SK-N-SH treated with all-trans-retinoic acid at 6 μM for 48 hours (cell line): ENCODE measurements around the gene EML4.
"Not testable (repeated sequence)": the region's sequence is repeated elsewhere in the genome, so short reads cannot be mapped to it uniquely, and the experiment has no call there.

Experiments used
- ATAC-seq: fragments of 200-7000 bp; cut with Tn5 transposase; 3 replicates; pipeline ENCODE4 v1.9.1; 2020; ENCODE audit warnings: mild to moderate bottlenecking, moderate library complexity
- ARNTL ChIP-seq: fragments of 450-650 bp; formaldehyde crosslinking; IDR thresholded peaks from 2 replicates; pipeline ENCODE4 v1.5.0; 2020; ENCODE audit warnings: low read depth, mild to moderate bottlenecking, moderate library complexity, borderline replicate concordance
- BACH2 ChIP-seq: fragments of 250-450 bp; sonication (Bioruptor Pico); IDR thresholded peaks from 2 replicates; pipeline ENCODE4 v1.9.0; 2021; ENCODE audit warnings: mild to moderate bottlenecking, borderline replicate concordance
- CSDC2 ChIP-seq: fragments of 250-450 bp; sonication (Bioruptor Pico); IDR thresholded peaks from 2 replicates; pipeline ENCODE4 v1.5.0; 2020; ENCODE audit warnings: mild to moderate bottlenecking, moderate library complexity
- ESRRG ChIP-seq: fragments of 250-450 bp; sonication (Bioruptor Pico); IDR thresholded peaks from 2 replicates; pipeline ENCODE4 v1.6.1; 2021; ENCODE audit warnings: mild to moderate bottlenecking
- GLIS3 ChIP-seq: fragments of 250-450 bp; sonication (Bioruptor Pico); IDR thresholded peaks from 2 replicates; pipeline ENCODE4 v1.5.0; 2020; ENCODE audit warnings: mild to moderate bottlenecking, moderate library complexity
- ISL1 ChIP-seq: fragments of 250-450 bp; sonication (Bioruptor Pico); IDR thresholded peaks from 2 replicates; pipeline ENCODE4 v2.1.2; 2022; ENCODE audit warnings: mild to moderate bottlenecking, moderate library complexity
- OSR1 ChIP-seq: fragments of 250-450 bp; sonication (Bioruptor Pico); IDR thresholded peaks from 2 replicates; pipeline ENCODE4 v1.8.0; 2022; ENCODE audit warnings: moderate library complexity, mild to moderate bottlenecking, inconsistent platforms
- PPARA ChIP-seq: fragments of 250-450 bp; sonication (Bioruptor Pico); IDR thresholded peaks from 2 replicates; pipeline ENCODE4 v1.5.0; 2020; ENCODE audit warnings: mild to moderate bottlenecking, borderline replicate concordance
- RARB ChIP-seq: fragments of 250-450 bp; sonication (Bioruptor Pico); IDR thresholded peaks from 2 replicates; pipeline ENCODE4 v1.8.0; 2021; ENCODE audit warnings: mild to moderate bottlenecking, moderate library complexity
- SNAI2 ChIP-seq: fragments of 250-450 bp; sonication (Bioruptor Pico); IDR thresholded peaks from 2 replicates; pipeline ENCODE4 v1.5.0; 2020; ENCODE audit warnings: mild to moderate bottlenecking, moderate library complexity
- TCF4 ChIP-seq: fragments of 250-450 bp; sonication (Bioruptor Pico); IDR thresholded peaks from 2 replicates; pipeline ENCODE4 v1.8.0; 2021; ENCODE audit warnings: mild to moderate bottlenecking, moderate library complexity, borderline replicate concordance
- TOX ChIP-seq: fragments of 250-450 bp; sonication (Bioruptor Pico); IDR thresholded peaks from 2 replicates; pipeline ENCODE4 v1.8.0; 2021; ENCODE audit warnings: mild to moderate bottlenecking, moderate library complexity, borderline replicate concordance
- ZC3H10 ChIP-seq: fragments of 250-450 bp; sonication (Bioruptor Pico); IDR thresholded peaks from 2 replicates; pipeline ENCODE4 v1.5.1; 2021; ENCODE audit warnings: mild to moderate bottlenecking, moderate library complexity
- ZFP3 ChIP-seq: fragments of 250-450 bp; sonication (Bioruptor Pico); IDR thresholded peaks from 2 replicates; pipeline ENCODE4 v1.5.0; 2020; ENCODE audit warnings: mild to moderate bottlenecking, moderate library complexity
- ZFP30 ChIP-seq: fragments of 450-650 bp; formaldehyde crosslinking; IDR thresholded peaks from 2 replicates; pipeline ENCODE4 v1.5.0; 2022; ENCODE audit warnings: mild to moderate bottlenecking, moderate library complexity
- ZNF70 ChIP-seq: fragments of 450-650 bp; formaldehyde crosslinking; IDR thresholded peaks from 2 replicates; pipeline ENCODE4 v1.5.0; 2020; ENCODE audit warnings: mild to moderate bottlenecking, moderate library complexity
- TF ChIP-seq, protein P1 (sequence below): fragments of 250-450 bp; sonication (Bioruptor Pico); IDR thresholded peaks from 2 replicates; pipeline ENCODE4 v1.8.0; 2021; ENCODE audit warnings: low read depth, mild to moderate bottlenecking, moderate library complexity, borderline replicate concordance
- TF ChIP-seq, protein P2 (sequence below): fragments of 250-450 bp; sonication (Bioruptor Pico); IDR thresholded peaks from 2 replicates; pipeline ENCODE4 v1.5.1; 2021; ENCODE audit warnings: mild to moderate bottlenecking, moderate library complexity
- TF ChIP-seq, protein P3 (sequence below): fragments of 250-450 bp; sonication (Bioruptor Pico); IDR thresholded peaks from 2 replicates; pipeline ENCODE4 v1.5.1; 2020; ENCODE audit warnings: low read depth, mild to moderate bottlenecking, moderate library complexity
- TF ChIP-seq, protein P4 (sequence below): fragments of 250-450 bp; sonication (Bioruptor Pico); IDR thresholded peaks from 2 replicates; pipeline ENCODE4 v1.5.0; 2020; ENCODE audit warnings: mild to moderate bottlenecking, moderate library complexity

The EML4 gene

DNA sequence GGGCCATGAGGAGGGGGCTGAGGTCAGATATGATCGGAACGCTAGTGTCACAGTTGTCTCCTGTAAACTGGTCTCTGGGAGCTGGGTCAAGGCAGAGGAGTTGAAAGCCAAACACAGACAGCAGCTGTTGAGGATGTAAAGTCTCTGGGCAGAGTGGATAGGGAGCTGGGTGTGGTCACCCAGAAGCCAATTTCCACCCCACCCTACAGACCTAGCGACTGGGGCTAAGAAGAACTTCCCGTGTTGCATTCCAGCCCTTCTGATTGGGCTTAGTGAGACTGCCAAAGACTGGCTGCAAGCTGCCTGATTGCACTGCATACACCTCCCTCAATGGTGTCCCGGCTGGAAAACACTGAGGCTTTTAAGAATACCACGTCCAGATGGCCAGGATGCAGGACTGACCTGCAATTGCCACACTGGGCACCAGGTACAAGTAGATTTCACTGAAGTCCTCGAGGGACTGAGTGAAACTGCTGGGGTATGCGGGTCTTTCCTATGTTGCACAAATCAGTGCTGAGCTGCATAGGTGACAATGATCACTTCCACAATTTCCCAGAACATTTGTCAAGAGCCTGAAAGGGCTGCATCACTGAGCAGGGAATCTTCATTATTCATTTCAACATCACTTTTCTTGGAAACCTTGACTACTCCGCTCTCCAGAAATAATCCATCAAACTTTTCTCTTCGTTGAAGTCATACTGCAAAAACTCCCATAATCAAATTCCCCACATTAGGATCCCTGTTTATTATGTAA, 43.1 kb upstream of the EML4 start:
- TF ChIP-seq, protein P1, sequence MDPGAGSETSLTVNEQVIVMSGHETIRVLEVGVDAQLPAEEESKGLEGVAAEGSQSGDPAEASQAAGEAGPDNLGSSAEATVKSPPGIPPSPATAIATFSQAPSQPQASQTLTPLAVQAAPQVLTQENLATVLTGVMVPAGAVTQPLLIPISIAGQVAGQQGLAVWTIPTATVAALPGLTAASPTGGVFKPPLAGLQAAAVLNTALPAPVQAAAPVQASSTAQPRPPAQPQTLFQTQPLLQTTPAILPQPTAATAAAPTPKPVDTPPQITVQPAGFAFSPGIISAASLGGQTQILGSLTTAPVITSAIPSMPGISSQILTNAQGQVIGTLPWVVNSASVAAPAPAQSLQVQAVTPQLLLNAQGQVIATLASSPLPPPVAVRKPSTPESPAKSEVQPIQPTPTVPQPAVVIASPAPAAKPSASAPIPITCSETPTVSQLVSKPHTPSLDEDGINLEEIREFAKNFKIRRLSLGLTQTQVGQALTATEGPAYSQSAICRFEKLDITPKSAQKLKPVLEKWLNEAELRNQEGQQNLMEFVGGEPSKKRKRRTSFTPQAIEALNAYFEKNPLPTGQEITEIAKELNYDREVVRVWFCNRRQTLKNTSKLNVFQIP (CRISPR knock-in tag) = no peak
- TF ChIP-seq ZFP3 (no peak), BACH2 (CRISPR knock-in tag) (no peak), ARNTL (CRISPR knock-in tag) (no peak), OSR1 (no peak), ESRRG (CRISPR knock-in tag) (no peak), ISL1 (peak; percentile 93), CSDC2 (CRISPR knock-in tag) (no peak), SNAI2 (no peak)
- TF ChIP-seq, protein P2, sequence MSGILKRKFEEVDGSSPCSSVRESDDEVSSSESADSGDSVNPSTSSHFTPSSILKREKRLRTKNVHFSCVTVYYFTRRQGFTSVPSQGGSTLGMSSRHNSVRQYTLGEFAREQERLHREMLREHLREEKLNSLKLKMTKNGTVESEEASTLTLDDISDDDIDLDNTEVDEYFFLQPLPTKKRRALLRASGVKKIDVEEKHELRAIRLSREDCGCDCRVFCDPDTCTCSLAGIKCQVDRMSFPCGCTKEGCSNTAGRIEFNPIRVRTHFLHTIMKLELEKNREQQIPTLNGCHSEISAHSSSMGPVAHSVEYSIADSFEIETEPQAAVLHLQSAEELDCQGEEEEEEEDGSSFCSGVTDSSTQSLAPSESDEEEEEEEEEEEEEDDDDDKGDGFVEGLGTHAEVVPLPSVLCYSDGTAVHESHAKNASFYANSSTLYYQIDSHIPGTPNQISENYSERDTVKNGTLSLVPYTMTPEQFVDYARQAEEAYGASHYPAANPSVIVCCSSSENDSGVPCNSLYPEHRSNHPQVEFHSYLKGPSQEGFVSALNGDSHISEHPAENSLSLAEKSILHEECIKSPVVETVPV (CRISPR knock-in tag) = no peak
- TF ChIP-seq, protein P3, sequence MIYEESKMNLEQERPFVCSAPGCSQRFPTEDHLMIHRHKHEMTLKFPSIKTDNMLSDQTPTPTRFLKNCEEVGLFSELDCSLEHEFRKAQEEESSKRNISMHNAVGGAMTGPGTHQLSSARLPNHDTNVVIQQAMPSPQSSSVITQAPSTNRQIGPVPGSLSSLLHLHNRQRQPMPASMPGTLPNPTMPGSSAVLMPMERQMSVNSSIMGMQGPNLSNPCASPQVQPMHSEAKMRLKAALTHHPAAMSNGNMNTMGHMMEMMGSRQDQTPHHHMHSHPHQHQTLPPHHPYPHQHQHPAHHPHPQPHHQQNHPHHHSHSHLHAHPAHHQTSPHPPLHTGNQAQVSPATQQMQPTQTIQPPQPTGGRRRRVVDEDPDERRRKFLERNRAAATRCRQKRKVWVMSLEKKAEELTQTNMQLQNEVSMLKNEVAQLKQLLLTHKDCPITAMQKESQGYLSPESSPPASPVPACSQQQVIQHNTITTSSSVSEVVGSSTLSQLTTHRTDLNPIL (CRISPR knock-in tag) = 0 out of 2 replicates have a peak, but pooled peaks have one; percentile 14
- TF ChIP-seq, all 23 proteins: peak for 2
- peak; percentile 11; the same call in 2 of the 3 replicates for ATAC-seq

DNA sequence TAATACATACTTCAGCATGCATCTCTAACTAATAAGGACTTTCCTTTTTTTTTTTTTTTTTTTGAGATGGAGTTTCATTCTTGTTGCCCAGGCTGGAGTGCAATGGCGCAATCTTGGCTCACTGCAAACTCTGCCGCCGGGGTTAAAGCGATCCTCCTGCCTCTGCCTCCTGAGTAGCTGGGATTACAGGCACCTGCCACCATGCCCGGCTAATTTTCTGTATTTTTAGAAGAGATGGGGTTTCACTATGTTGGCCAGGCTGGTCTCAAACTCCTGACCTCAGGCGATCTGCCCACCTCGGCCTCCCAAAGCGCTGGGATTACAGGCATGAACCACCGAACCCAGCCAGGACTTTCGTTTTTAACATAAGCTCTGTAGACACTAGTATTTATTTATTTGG, 42.3 kb upstream of the EML4 start:
- ATAC-seq = not testable (repeated sequence)

DNA sequence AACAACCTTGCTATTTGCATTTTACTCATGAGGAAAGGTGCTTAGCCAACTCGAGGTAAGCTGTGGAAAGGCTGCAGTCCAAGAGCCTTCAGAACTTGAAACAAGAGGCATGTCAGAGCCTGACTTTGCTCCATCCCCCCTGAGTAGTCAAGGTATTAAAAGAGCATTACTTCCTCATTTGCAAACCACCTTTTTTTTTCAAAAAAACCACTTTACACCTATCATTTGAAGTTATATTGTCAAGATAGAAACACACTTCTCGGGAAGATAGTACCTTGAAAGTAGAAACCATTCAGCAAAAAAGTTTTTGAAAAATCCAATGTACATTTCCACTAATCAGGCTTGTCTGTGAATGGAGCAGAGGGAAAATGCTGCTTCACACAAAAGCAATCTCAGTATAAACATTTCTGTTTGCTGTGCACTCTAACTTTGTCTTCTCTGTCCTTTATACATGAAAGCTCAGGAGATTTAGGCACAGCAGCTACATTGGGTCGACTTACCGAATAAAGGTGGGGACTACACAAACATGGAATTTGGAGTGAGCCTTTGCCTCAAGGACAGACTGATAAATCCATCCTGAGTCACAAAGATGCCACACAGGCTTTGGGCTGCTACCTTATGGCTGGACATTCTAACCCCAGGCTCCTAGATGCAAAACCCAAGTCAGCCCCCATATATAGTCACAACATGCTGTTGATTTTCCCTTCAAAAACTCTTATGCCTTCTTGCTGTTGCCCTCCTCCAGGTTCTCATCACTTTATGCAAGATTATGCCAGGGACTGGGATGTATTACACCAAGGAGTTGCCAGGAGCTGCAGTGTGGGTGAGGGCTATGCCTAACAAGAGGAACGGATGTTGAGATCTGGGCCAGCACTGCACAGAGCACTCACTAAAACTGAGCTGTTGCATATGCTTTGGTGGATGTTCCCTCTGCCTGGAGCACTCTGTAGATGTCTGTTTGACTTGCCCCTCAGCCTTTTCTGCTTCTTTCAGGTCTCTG, 41.4 kb upstream of the EML4 start:
- no peak for ATAC-seq
- TF ChIP-seq ZFP3 (no peak), ISL1 (no peak), OSR1 (no peak), GLIS3 (CRISPR knock-in tag) (no peak), PPARA (CRISPR knock-in tag) (no peak), SNAI2 (no peak), ARNTL (CRISPR knock-in tag) (no peak), ESRRG (CRISPR knock-in tag) (no peak), TCF4 (CRISPR knock-in tag) (no peak), RARB (CRISPR knock-in tag) (no peak), ZFP30 (CRISPR knock-in tag) (no peak), ZNF70 (CRISPR knock-in tag) (no peak), ZC3H10 (CRISPR knock-in tag) (no peak), TOX (CRISPR knock-in tag) (no peak), CSDC2 (CRISPR knock-in tag) (no peak)
- TF ChIP-seq, protein P2 (CRISPR knock-in tag) = no peak
- TF ChIP-seq, protein P1 (CRISPR knock-in tag) = no peak
- TF ChIP-seq, protein P4, sequence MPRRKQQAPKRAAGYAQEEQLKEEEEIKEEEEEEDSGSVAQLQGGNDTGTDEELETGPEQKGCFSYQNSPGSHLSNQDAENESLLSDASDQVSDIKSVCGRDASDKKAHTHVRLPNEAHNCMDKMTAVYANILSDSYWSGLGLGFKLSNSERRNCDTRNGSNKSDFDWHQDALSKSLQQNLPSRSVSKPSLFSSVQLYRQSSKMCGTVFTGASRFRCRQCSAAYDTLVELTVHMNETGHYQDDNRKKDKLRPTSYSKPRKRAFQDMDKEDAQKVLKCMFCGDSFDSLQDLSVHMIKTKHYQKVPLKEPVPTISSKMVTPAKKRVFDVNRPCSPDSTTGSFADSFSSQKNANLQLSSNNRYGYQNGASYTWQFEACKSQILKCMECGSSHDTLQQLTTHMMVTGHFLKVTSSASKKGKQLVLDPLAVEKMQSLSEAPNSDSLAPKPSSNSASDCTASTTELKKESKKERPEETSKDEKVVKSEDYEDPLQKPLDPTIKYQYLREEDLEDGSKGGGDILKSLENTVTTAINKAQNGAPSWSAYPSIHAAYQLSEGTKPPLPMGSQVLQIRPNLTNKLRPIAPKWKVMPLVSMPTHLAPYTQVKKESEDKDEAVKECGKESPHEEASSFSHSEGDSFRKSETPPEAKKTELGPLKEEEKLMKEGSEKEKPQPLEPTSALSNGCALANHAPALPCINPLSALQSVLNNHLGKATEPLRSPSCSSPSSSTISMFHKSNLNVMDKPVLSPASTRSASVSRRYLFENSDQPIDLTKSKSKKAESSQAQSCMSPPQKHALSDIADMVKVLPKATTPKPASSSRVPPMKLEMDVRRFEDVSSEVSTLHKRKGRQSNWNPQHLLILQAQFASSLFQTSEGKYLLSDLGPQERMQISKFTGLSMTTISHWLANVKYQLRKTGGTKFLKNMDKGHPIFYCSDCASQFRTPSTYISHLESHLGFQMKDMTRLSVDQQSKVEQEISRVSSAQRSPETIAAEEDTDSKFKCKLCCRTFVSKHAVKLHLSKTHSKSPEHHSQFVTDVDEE (CRISPR knock-in tag) = no peak
- TF ChIP-seq, protein P3 (CRISPR knock-in tag) = no peak
- TF ChIP-seq, all 23 proteins: peak for 0
